Measurements from ENCODE around the gene LIMS2.
A peak's percentile ranks its signal among the peaks of the same experiment; 100 is the strongest.

LIMS2 gene, protein sequence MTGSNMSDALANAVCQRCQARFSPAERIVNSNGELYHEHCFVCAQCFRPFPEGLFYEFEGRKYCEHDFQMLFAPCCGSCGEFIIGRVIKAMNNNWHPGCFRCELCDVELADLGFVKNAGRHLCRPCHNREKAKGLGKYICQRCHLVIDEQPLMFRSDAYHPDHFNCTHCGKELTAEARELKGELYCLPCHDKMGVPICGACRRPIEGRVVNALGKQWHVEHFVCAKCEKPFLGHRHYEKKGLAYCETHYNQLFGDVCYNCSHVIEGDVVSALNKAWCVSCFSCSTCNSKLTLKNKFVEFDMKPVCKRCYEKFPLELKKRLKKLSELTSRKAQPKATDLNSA

DNA sequence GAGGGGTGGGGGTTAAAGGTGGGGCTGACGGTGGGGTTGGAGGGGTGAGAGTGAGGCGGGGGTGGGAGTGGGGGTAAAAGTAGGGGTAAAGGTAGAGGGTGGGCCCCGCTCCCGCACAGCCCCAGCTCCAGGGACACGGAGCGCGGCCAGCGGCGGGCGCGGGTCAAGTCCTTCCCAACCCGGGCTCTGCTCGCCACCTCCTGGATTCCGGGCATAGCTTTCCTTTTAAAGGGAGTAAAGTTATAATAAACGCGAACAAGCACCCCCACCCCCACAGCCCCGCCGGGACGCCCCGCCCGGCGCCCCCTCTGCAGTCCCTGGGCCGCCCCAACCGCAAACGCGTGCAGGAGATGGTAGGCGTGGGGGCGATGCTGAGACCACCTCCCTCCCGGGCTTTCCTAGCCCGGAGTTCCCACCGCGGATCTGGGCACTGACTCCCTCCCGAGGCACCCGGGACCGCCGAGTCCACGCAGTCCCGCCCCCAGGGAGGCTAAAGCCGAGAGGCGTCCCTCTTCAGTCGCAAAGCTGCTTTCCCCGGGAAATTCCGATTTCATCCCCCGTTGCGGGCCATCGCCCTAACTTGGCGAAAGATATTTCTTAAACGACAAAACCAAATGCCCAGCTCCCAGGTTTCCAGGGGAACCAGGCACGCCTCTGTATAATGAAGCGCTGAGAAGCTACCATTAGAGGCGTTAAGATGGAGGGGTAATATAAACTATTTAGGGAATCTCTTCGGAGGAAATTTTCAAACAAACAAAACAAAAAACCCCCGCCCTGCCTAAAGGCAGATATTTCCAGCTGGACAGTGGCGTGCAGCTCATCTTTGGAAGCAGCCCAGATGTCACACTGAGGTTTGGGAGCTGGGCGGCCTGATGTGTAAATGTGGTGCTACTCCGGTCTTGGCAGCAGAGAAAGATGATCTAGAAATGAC is at the start of gene LIMS2:
Gene LIMS2, minus strand, starts transcription at position 200 of the 931 bp plus-strand sequence. CDS start 506 bp downstream, outside the sequence.
- no peaks in the 10 kb centered on the region for H3K36me3 ChIP-seq (ENCODE audit: insufficient read depth, low read length)
- no peaks in the 10 kb centered on the region; the same call in 1 of the 2 replicates for H3K9me3 ChIP-seq (ENCODE audit: control insufficient read depth, insufficient read depth, low read length)
- no peaks in the 10 kb centered on the region for H3K4me1 ChIP-seq (ENCODE audit: insufficient read depth, low read length)
- H3K9ac ChIP-seq (ENCODE audit: low read depth, low read length), result peak within 1 kb of the TSS; percentile 67

DNA sequence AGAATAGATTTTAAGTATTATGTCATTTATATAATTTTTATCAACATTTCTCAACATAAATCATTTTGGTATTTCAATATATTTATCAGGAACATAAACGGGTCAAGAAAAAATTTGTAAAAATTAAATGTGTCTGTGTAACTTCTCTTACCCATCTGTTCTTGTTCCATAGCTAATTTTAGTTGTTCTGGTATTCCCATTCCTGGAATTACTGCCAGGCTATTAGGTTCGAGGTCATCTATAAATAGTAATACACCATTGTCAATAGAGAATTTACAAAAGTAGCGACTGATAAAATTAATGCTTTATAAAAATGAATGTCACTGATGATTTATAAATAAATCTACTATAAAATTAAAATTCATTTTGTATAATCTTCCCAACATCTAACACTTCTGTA is 47.5 kb upstream of the LIMS2 start:
- Histone ChIP-seq H3K9me3 (ENCODE audit: control insufficient read depth, insufficient read depth, low read length) (no peaks in the 10 kb centered on the region), H3K4me1 (ENCODE audit: insufficient read depth, low read length) (0 out of 2 replicates have a peak, but pooled peaks cover 6% of the 10 kb centered on the region), H3K36me3 (ENCODE audit: insufficient read depth, low read length) (peaks cover 54% of the 10 kb centered on the region), H3K9ac (ENCODE audit: low read depth, low read length) (no peak overlapping the region)

GRCh38 chr2:127721978-127722355 is 46.6 kb upstream of the LIMS2 start:
- no peaks in the 10 kb centered on the region for H3K9me3 ChIP-seq (ENCODE audit: control insufficient read depth, insufficient read depth, low read length)
- peaks cover 54% of the 10 kb centered on the region for H3K36me3 ChIP-seq (ENCODE audit: insufficient read depth, low read length)

DNA sequence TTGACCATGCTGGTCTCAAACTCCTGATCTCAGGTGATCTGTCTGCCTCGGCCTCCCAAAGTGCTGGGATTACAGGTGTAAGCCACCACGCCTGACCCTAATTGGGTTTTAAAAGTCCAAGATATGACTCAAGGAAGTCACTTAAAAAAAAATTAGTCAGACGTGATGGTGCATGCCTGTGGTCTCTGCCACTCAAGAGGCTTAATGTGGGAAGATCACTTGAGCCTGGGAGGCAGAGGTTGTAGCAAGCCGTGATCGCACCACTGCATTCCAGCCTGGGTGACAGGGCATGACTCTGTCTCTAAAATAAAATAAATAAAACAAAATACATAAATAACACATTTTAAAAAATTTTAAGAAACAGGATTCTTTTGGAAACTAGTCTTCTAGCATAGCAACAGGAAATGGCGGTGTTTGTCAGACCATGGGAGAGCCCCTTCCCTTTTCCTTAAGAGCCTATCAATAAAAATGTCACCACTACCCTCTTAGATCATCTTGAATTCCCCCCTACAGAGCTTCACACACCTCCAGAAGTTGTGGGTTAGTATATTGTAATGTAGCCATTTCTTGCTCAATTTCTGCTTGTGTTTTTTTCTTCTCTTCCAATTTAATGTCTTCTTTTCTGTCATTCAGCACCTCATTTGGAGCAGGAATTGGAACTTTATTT is 46.1 kb upstream of the LIMS2 start:
- peaks cover 50% of the 10 kb centered on the region for H3K36me3 ChIP-seq (ENCODE audit: insufficient read depth, low read length)

More at GRCh38 chr2:127721978-127722355, 46.6 kb upstream of the LIMS2 start:
- Histone ChIP-seq H3K4me1 (ENCODE audit: insufficient read depth, low read length) (0 out of 2 replicates have a peak, but pooled peaks cover 6% of the 10 kb centered on the region), H3K9ac (ENCODE audit: low read depth, low read length) (no peak overlapping the region)

GRCh38 chr2:127719301-127720218 is 44.2 kb upstream of the LIMS2 start:
- Histone ChIP-seq H3K4me1 (ENCODE audit: insufficient read depth, low read length) (no peaks in the 10 kb centered on the region), H3K9ac (ENCODE audit: low read depth, low read length) (no peak overlapping the region), H3K36me3 (ENCODE audit: insufficient read depth, low read length) (peaks cover 50% of the 10 kb centered on the region), H3K9me3 (ENCODE audit: control insufficient read depth, insufficient read depth, low read length) (no peaks in the 10 kb centered on the region)

More for the DNA sequence above, 46.1 kb upstream of the LIMS2 start:
- Histone ChIP-seq H3K9ac (ENCODE audit: low read depth, low read length) (no peak overlapping the region), H3K9me3 (ENCODE audit: control insufficient read depth, insufficient read depth, low read length) (no peaks in the 10 kb centered on the region), H3K4me1 (ENCODE audit: insufficient read depth, low read length) (0 out of 2 replicates have a peak, but pooled peaks cover 5% of the 10 kb centered on the region)

- Histone ChIP-seq H3K9ac (ENCODE audit: low read depth, low read length) (no peak overlapping the region), H3K9me3 (ENCODE audit: control insufficient read depth, insufficient read depth, low read length) (no peaks in the 10 kb centered on the region), H3K36me3 (ENCODE audit: insufficient read depth, low read length) (peaks cover 47% of the 10 kb centered on the region), H3K4me1 (ENCODE audit: insufficient read depth, low read length) (no peaks in the 10 kb centered on the region)
Measured at GRCh38 chr2:127718271-127718670, 42.9 kb upstream of the LIMS2 start.

DNA sequence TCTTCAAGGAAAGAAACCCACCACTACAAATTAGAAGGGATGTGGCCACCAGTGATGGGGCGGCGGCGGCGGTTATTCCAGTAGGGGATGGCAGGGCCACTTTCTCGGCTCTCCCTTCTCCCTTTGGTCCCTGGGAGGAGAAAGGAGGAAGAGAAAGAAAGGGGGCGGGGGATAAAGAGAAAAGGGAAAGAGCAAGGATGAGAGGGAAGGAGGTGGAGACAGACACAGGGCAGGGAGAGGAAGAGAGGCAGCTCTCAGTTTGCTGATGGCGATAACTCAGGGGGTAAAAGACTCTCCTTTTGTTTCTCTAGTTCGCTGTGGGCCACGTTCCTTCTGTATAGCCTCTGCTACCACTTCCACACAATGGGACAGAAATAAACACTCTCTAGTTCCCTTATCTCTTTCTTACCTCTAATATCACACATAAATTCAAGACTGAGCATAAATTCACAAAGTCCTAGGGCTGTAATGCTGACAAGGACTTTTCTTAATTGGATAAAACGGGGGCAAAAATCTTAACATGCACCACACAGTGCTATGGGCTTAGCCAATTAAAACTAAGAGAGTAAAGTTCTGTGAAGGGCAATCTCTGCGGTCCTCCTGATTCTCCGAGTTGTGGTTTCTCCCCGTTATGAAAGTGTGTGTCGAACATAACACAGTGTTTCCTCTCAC is 40.6 kb upstream of the LIMS2 start:
- Histone ChIP-seq H3K9ac (ENCODE audit: low read depth, low read length) (no peak overlapping the region), H3K4me1 (ENCODE audit: insufficient read depth, low read length) (no peaks in the 10 kb centered on the region), H3K36me3 (ENCODE audit: insufficient read depth, low read length) (peaks cover 31% of the 10 kb centered on the region), H3K9me3 (ENCODE audit: control insufficient read depth, insufficient read depth, low read length) (no peaks in the 10 kb centered on the region)

GRCh38 chr2:127713562-127713961 is 38.2 kb upstream of the LIMS2 start:
- Histone ChIP-seq H3K36me3 (ENCODE audit: insufficient read depth, low read length) (peaks cover 17% of the 10 kb centered on the region), H3K4me1 (ENCODE audit: insufficient read depth, low read length) (no peaks in the 10 kb centered on the region), H3K9ac (ENCODE audit: low read depth, low read length) (no peak overlapping the region), H3K9me3 (ENCODE audit: control insufficient read depth, insufficient read depth, low read length) (no peaks in the 10 kb centered on the region)

GRCh38 chr2:127712999-127713398 is 37.7 kb upstream of the LIMS2 start:
- Histone ChIP-seq H3K4me1 (ENCODE audit: insufficient read depth, low read length) (no peaks in the 10 kb centered on the region), H3K9me3 (ENCODE audit: control insufficient read depth, insufficient read depth, low read length) (no peaks in the 10 kb centered on the region), H3K9ac (ENCODE audit: low read depth, low read length) (no peak overlapping the region), H3K36me3 (ENCODE audit: insufficient read depth, low read length) (peaks cover 19% of the 10 kb centered on the region)

DNA sequence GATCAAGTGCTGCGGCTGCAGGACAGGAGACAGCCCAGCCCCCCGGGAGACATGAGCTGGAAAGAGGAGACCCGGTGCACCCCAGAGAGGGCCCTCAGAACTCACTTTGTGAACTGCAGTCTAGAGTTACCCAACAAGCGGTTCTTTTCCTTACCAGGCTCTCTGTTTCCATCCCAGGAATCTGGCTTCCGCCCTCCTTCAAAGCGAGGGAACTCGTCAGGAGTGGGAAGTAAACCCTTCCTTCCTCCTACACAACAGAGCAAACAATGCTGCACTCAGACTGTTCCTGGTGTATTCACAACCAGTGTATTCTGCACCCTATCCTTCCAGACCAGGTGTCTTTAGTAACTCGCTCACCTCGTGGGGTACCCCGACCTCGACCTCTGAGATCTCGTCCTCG is 34.0 kb upstream of the LIMS2 start:
- peaks cover 38% of the 10 kb centered on the region for H3K36me3 ChIP-seq (ENCODE audit: insufficient read depth, low read length)
- no peaks in the 10 kb centered on the region for H3K4me1 ChIP-seq (ENCODE audit: insufficient read depth, low read length)
- no peaks in the 10 kb centered on the region for H3K9me3 ChIP-seq (ENCODE audit: control insufficient read depth, insufficient read depth, low read length)
- no peak overlapping the region for H3K9ac ChIP-seq (ENCODE audit: low read depth, low read length)

DNA sequence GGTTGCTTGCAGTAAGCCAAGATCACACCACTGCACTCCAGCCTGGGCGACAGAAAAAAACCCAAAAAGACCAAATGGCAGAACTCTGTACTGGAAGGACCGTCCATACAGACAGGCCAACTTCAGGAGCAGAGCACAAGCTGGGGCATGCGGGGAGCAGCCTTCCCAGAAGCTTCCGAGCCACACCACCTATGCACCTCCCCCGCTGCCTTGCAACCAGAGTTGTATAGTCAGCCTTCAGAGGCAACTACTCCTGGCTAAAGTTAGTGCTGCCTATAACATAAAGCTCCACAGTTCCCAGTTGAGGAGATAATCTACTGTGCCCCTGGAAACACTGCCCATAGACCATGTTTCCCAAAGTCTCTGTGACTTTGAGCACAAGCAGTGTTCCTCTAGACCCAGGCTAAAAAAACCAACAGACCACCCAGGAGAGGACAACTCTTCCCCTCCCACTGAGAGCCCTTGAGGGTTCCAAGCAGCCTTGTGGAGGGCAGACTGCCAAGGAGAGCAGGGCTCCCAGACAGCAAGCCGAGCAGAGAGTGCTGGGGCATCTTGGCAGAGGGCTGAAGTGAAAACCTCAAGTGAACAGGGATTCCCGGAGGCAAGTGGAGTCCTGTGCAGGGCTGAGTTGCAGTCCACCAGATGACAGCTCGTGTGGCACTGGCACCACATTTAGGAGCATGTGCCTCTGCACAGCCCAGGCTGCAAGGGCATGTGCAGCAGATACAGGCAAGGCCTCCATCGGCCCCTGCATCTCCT is 32.7 kb upstream of the LIMS2 start:
- Histone ChIP-seq H3K4me1 (ENCODE audit: insufficient read depth, low read length) (no peaks in the 10 kb centered on the region), H3K9me3 (ENCODE audit: control insufficient read depth, insufficient read depth, low read length) (no peaks in the 10 kb centered on the region), H3K9ac (ENCODE audit: low read depth, low read length) (no peak overlapping the region), H3K36me3 (ENCODE audit: insufficient read depth, low read length) (peaks cover 35% of the 10 kb centered on the region)

GRCh38 chr2:127706215-127706990 is 31.1 kb upstream of the LIMS2 start:
- Histone ChIP-seq H3K4me1 (ENCODE audit: insufficient read depth, low read length) (peaks cover 6% of the 10 kb centered on the region; the same call in 1 of the 2 replicates), H3K9me3 (ENCODE audit: control insufficient read depth, insufficient read depth, low read length) (no peaks in the 10 kb centered on the region), H3K9ac (ENCODE audit: low read depth, low read length) (no peak overlapping the region), H3K36me3 (ENCODE audit: insufficient read depth, low read length) (peaks cover 32% of the 10 kb centered on the region)
